Naive thymus-derived CD4-positive, alpha-beta T cell (primary cell): Measurements from ENCODE around the gene INTU. TPM values are rescaled to one million over a fixed set of nuclear protein-coding genes. Genes with fewer than 3 reads are reported as not detected.
A peak's percentile ranks its signal among the peaks of the same experiment; 100 is the strongest.

ENCODE experiments used
- ATAC-seq: fragments of 150-1000 bp; cut with Tn5 transposase; 2 replicates; pipeline ENCODE4 v1.10.0; 2021; ENCODE audit warnings: mild to moderate bottlenecking, moderate library complexity
- CTCF ChIA-PET: fragments of 350-600 bp; sonication (Branson Sonifier 250); formaldehyde crosslinking; loops from one replicate; lab custom pipeline; 2021; ENCODE audit warnings: antibody characterized with exemption; lab: Charles Lee
- POLR2A ChIA-PET: fragments of 350-600 bp; sonication (Branson Sonifier 250); formaldehyde crosslinking; loops from one replicate; lab custom pipeline; 2021; ENCODE audit warnings: antibody characterized with exemption, inconsistent platforms; lab: Charles Lee
- DNase-seq, 9 donors: peaks; one replicate each; pipeline versions ENCODE4 v3.0.0 to v3.0.0-alpha.2; 2020 to 2022; ENCODE audit warnings: mixed read lengths in 1 of 9
- H3K27ac ChIP-seq: one replicate; pipeline ENCODE4 v1.7.0; 2013; ENCODE audit warnings: mild to moderate bottlenecking, low read depth, low read length, moderate library complexity
- H3K27me3 ChIP-seq, 2 donors: one replicate each; pipeline ENCODE4 v1.7.0; 2013; ENCODE audit warnings: low read length in 2 of 2, mild to moderate bottlenecking in 2 of 2, moderate library complexity in 2 of 2; ENCODE audit not compliant: control insufficient read depth in 2 of 2, insufficient read depth in 2 of 2
- H3K36me3 ChIP-seq, 3 experiments: 1 replicate in 2 of 3; 2 replicates in 1 of 3; pipeline ENCODE4 v1.7.0; 2013; ENCODE audit warnings: low read length in 3 of 3, mild to moderate bottlenecking in 3 of 3, moderate library complexity in 1 of 3; ENCODE audit not compliant: insufficient read depth in 3 of 3, control insufficient read depth in 2 of 3
- H3K4me1 ChIP-seq, 2 donors: one replicate each; pipeline ENCODE4 v1.7.0; 2013; ENCODE audit warnings: low read length in 2 of 2, mild to moderate bottlenecking in 2 of 2, moderate library complexity in 1 of 2; ENCODE audit not compliant: control insufficient read depth in 2 of 2, insufficient read depth in 2 of 2
- H3K4me3 ChIP-seq: 2 replicates; pipeline ENCODE4 v1.7.0; 2013; ENCODE audit warnings: mild to moderate bottlenecking, low read length
- H3K9me3 ChIP-seq, 3 experiments: 1 replicate in 2 of 3; 2 replicates in 1 of 3; pipeline ENCODE4 v1.7.0; 2013; ENCODE audit warnings: low read length in 3 of 3; ENCODE audit not compliant: control insufficient read depth in 2 of 3
- H3K27ac Mint-ChIP-seq, 9 donors: one replicate each; pipeline ENCODE4 v1.8.0; 2020 to 2022; ENCODE audit warnings: mixed read lengths in 9 of 9, mild to moderate bottlenecking in 8 of 9, moderate library complexity in 5 of 9, inconsistent platforms in 2 of 9
- H3K27me3 Mint-ChIP-seq, 5 donors: one replicate each; pipeline ENCODE4 v1.8.0; 2021 to 2022; ENCODE audit warnings: mixed read lengths in 5 of 5, mild to moderate bottlenecking in 1 of 5
- H3K36me3 Mint-ChIP-seq, 5 donors: one replicate each; pipeline ENCODE4 v1.8.0; 2020 to 2022; ENCODE audit warnings: mixed read lengths in 5 of 5, mild to moderate bottlenecking in 3 of 5, inconsistent platforms in 1 of 5
- H3K4me1 Mint-ChIP-seq, 7 donors: one replicate each; pipeline ENCODE4 v1.8.0; 2020 to 2022; ENCODE audit warnings: mixed read lengths in 7 of 7, mild to moderate bottlenecking in 3 of 7, inconsistent platforms in 1 of 7
- H3K4me3 Mint-ChIP-seq, 10 donors: one replicate each; pipeline ENCODE4 v1.8.0; 2020 to 2022; ENCODE audit warnings: mild to moderate bottlenecking in 10 of 10, mixed read lengths in 10 of 10, moderate library complexity in 6 of 10, inconsistent platforms in 2 of 10
- H3K9me3 Mint-ChIP-seq, 11 donors: one replicate each; pipeline ENCODE4 v1.8.0; 2020 to 2022; ENCODE audit warnings: mixed read lengths in 11 of 11, mild to moderate bottlenecking in 4 of 11, inconsistent platforms in 1 of 11, moderate library complexity in 1 of 11
- intact Hi-C, 2 donors: fragments of 100-400 bp; cut with micrococcal nuclease; formaldehyde crosslinking; loops; one replicate each; pipeline ENCODE4 v1.15.1; 2023
- polyA plus RNA-seq, 2 donors: library from polyadenylated mRNA; unstranded; fragments of 300-500 nt; fragmentation: Illumina TruSeq; gene quantifications; one replicate each; pipeline ENCODE4 v1.2.3, GENCODE V29; 2021
- total RNA-seq, 6 experiments: library from RNA in 5 of 6; stranded (reverse) in 5 of 6; gene quantifications; 1 replicate in 5 of 6; 2 replicates in 1 of 6; pipeline ENCODE4 v1.2.3 and lab custom pipeline; 2021 to 2026

The INTU gene
- total and polyA plus RNA-seq, 7 experiments from 2014 or later, result 0.14 to 0.22 TPM; not detected in 5

DNA sequence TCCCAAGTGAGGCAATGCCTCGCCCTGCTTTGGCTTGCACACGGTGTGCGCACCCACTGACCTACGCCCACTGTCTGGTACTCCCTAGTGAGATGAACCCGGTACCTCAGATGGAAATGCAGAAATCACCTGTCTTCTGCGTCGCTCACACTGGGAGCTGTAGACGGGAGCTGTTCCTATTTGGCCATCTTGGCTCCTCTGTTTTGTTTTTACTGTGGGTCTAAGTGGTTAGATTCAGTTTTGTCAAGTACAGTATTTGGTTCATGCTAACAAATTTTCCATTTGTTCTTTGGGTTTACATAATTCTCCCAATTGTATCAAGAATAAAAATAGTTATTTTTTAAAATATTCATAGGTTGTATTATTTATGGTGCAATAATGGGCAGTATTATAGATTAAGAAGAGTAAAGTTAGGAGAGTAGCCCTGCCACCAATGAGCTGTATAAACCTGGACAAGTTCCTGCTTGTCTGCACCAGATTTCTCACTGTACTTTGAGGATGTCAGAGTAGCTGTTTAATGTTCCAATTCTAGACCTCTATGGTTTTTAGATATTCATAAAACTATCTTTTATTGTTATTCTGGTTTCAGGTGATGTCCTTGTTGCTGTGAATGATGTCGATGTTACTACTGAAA is 23.4 kb downstream of the INTU start:
- CTCF ChIA-PET, result no interaction called here
- DNase-seq (no peak), ATAC-seq (no peak)
- H3K27ac ChIP-seq, result no peak overlapping the region
- no peaks in the 10 kb centered on the region for H3K4me1 Mint-ChIP-seq
- H3K27ac Mint-ChIP-seq, result no peak overlapping the region
- POLR2A ChIA-PET, result no interaction called here
- H3K4me3 Mint-ChIP-seq, result peak overlapping the region in 3 of 10 donors; percentile 32 to 74 (median 52)
- no peaks in the 10 kb centered on the region for H3K36me3 ChIP-seq
- no peaks in the 10 kb centered on the region for H3K4me1 ChIP-seq
- intact Hi-C loops, result no loop called here
- no peaks in the 10 kb centered on the region for H3K9me3 ChIP-seq
- peaks cover 0 to 2% (median 0%) of the 10 kb centered on the region in 11 donors for H3K9me3 Mint-ChIP-seq
- H3K36me3 Mint-ChIP-seq, result no peaks in the 10 kb centered on the region
- no peak overlapping the region for H3K4me3 ChIP-seq
- no peaks in the 10 kb centered on the region for H3K27me3 Mint-ChIP-seq
- no peaks in the 10 kb centered on the region for H3K27me3 ChIP-seq

GRCh38 chr4:127660284-127660885 is 27.6 kb downstream of the INTU start:
- H3K36me3 Mint-ChIP-seq, result no peaks in the 10 kb centered on the region
- intact Hi-C loops, result no loop called here
- H3K9me3 Mint-ChIP-seq, result peaks cover 0 to 1% (median 0%) of the 10 kb centered on the region in 11 donors
- ChIA-PET POLR2A (no interaction called here), CTCF (no interaction called here)
- Histone ChIP-seq H3K27me3 (no peaks in the 10 kb centered on the region), H3K4me3 (no peak overlapping the region), H3K4me1 (no peaks in the 10 kb centered on the region), H3K36me3 (no peaks in the 10 kb centered on the region), H3K9me3 (no peaks in the 10 kb centered on the region), H3K27ac (no peak overlapping the region)
- ATAC-seq (no peak), DNase-seq (no peak)
- no peaks in the 10 kb centered on the region for H3K27me3 Mint-ChIP-seq
- H3K4me3 Mint-ChIP-seq, result no peak overlapping the region
- no peak overlapping the region for H3K27ac Mint-ChIP-seq
- H3K4me1 Mint-ChIP-seq, result no peaks in the 10 kb centered on the region

GRCh38 chr4:127667116-127667515 is 34.4 kb downstream of the INTU start:
- Mint-ChIP-seq H3K36me3 (no peaks in the 10 kb centered on the region), H3K4me1 (no peaks in the 10 kb centered on the region), H3K27ac (no peak overlapping the region), H3K27me3 (peaks cover 0 to 4% (median 0%) of the 10 kb centered on the region in 5 donors), H3K4me3 (no peak overlapping the region), H3K9me3 (peaks cover 0 to 2% (median 0%) of the 10 kb centered on the region in 11 donors)
- CTCF ChIA-PET, result no interaction called here
- DNase-seq (no peak), ATAC-seq (no peak)
- H3K4me3 ChIP-seq, result no peak overlapping the region
- no peaks in the 10 kb centered on the region for H3K9me3 ChIP-seq
- no peak overlapping the region for H3K27ac ChIP-seq
- POLR2A ChIA-PET, result no interaction called here
- H3K4me1 ChIP-seq, result no peaks in the 10 kb centered on the region
- no peaks in the 10 kb centered on the region for H3K27me3 ChIP-seq
- no peaks in the 10 kb centered on the region for H3K36me3 ChIP-seq
- intact Hi-C loops, result no loop called here

GRCh38 chr4:127667772-127668171 is 35.0 kb downstream of the INTU start:
- CTCF ChIA-PET, result no interaction called here
- Mint-ChIP-seq H3K36me3 (no peaks in the 10 kb centered on the region), H3K4me1 (no peaks in the 10 kb centered on the region), H3K4me3 (no peak overlapping the region), H3K9me3 (peaks cover 0 to 2% (median 0%) of the 10 kb centered on the region in 11 donors), H3K27me3 (peaks cover 0 to 4% (median 0%) of the 10 kb centered on the region in 5 donors), H3K27ac (no peak overlapping the region)
- intact Hi-C loops, result no loop called here
- H3K27me3 ChIP-seq, result no peaks in the 10 kb centered on the region
- no peak for DNase-seq
- no peak overlapping the region for H3K27ac ChIP-seq
- POLR2A ChIA-PET, result no interaction called here
- H3K36me3 ChIP-seq, result no peaks in the 10 kb centered on the region
- no peaks in the 10 kb centered on the region for H3K9me3 ChIP-seq
- no peak overlapping the region for H3K4me3 ChIP-seq
- H3K4me1 ChIP-seq, result no peaks in the 10 kb centered on the region
- ATAC-seq, result no peak

DNA sequence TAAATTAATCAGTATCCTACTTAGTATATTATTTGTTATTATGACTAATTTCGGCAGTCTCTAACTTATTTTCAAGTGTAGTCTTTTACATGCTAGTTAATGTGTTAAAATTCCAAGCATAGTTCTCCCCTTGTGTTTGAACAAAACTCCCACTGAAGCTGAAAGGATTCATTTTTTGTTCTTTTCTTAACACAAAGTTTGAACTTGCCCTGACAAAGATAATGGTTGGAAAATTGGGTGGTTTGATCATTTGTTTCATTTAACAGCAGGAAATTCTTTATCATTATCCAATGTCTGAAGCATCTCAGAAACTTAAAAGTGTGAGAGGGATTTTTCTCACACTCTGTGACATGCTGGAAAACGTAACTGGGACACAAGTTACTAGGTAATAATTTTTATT is 36.0 kb downstream of the INTU start:
- Histone ChIP-seq H3K27ac (no peak overlapping the region), H3K9me3 (no peaks in the 10 kb centered on the region), H3K4me3 (no peak overlapping the region), H3K4me1 (no peaks in the 10 kb centered on the region), H3K27me3 (no peaks in the 10 kb centered on the region), H3K36me3 (no peaks in the 10 kb centered on the region)
- H3K36me3 Mint-ChIP-seq, result no peaks in the 10 kb centered on the region
- no peak overlapping the region for H3K4me3 Mint-ChIP-seq
- H3K27ac Mint-ChIP-seq, result no peak overlapping the region
- peaks cover 0 to 2% (median 0%) of the 10 kb centered on the region in 11 donors for H3K9me3 Mint-ChIP-seq
- DNase-seq (no peak), ATAC-seq (no peak)
- peaks cover 0 to 4% (median 0%) of the 10 kb centered on the region in 5 donors for H3K27me3 Mint-ChIP-seq
- POLR2A ChIA-PET, result no interaction called here
- intact Hi-C loops, result no loop called here
- CTCF ChIA-PET, result no interaction called here
- no peaks in the 10 kb centered on the region for H3K4me1 Mint-ChIP-seq

GRCh38 chr4:127669691-127670090 is 36.9 kb downstream of the INTU start:
- no peak overlapping the region for H3K4me3 Mint-ChIP-seq
- no peaks in the 10 kb centered on the region for H3K4me1 Mint-ChIP-seq
- no peak overlapping the region for H3K4me3 ChIP-seq
- no peak overlapping the region for H3K27ac Mint-ChIP-seq
- ChIA-PET CTCF (no interaction called here), POLR2A (no interaction called here)
- no peaks in the 10 kb centered on the region for H3K4me1 ChIP-seq
- no peaks in the 10 kb centered on the region for H3K36me3 Mint-ChIP-seq
- DNase-seq (no peak), ATAC-seq (no peak)
- H3K27ac ChIP-seq, result no peak overlapping the region
- H3K27me3 Mint-ChIP-seq, result peaks cover 0 to 5% (median 0%) of the 10 kb centered on the region in 5 donors
- no peaks in the 10 kb centered on the region for H3K36me3 ChIP-seq
- intact Hi-C loops, result no loop called here
- H3K9me3 Mint-ChIP-seq, result peaks cover 0 to 2% (median 0%) of the 10 kb centered on the region in 11 donors
- no peaks in the 10 kb centered on the region for H3K27me3 ChIP-seq
- H3K9me3 ChIP-seq, result no peaks in the 10 kb centered on the region

DNA sequence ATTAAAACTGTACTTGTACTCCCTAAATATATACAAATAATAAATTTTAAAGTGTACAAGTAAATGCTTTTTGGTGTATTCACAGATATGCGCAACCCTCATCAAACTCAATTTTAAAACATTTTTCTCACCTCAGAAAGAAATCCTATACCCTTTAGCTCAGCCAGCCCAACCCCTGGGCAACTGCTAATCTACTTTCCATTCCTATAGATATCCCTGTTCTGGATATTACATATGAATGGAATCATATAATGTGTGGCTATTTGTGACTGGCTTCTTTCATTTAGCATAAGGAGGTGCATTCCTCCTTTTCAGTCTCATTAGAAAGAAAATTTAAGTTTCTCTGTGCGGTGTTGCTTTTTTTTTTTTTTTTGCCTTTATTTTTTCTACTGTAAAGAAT is 39.4 kb downstream of the INTU start:
- no peaks in the 10 kb centered on the region for H3K9me3 ChIP-seq
- POLR2A ChIA-PET, result no interaction called here
- H3K27me3 ChIP-seq, result no peaks in the 10 kb centered on the region
- Mint-ChIP-seq H3K36me3 (no peaks in the 10 kb centered on the region), H3K4me3 (no peak overlapping the region), H3K4me1 (no peaks in the 10 kb centered on the region), H3K9me3 (peaks cover 0 to 6% (median 0%) of the 10 kb centered on the region in 11 donors), H3K27me3 (peaks cover 0 to 6% (median 0%) of the 10 kb centered on the region in 5 donors), H3K27ac (no peak overlapping the region)
- no peak overlapping the region for H3K27ac ChIP-seq
- no peaks in the 10 kb centered on the region for H3K36me3 ChIP-seq
- no peak for DNase-seq
- H3K4me1 ChIP-seq, result no peaks in the 10 kb centered on the region
- no peak for ATAC-seq
- CTCF ChIA-PET, result no interaction called here
- intact Hi-C loops, result no loop called here
- H3K4me3 ChIP-seq, result no peak overlapping the region
